ENCODE measurements around the gene CYTH3. TPM values are rescaled to one million over a fixed set of nuclear protein-coding genes. Genes with fewer than 3 reads are reported as not detected.

CYTH3 gene
- total and polyA plus RNA-seq, 2 experiments from 2014 or later, result 11.9 to 15.7 TPM

DNA sequence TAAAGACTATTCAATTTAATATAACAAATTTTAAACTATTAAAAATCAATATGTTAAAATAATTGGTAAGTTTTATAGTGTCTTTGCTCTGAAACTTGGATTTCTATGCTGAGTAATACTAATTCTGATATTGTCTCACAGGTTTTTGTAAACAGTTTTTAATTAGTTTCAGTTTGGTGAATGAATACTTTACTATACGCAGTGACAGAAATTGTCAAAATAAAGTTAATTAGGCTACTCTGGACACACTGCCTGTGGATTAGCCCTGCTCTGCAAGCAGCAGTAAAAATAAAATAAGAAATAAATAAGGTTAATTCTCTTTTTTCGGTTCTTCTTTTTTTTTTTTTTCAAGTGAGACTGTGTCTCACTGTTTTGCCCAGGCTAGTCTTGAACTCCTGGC is 135.9 kb downstream of the CYTH3 start:
- Histone ChIP-seq H4K20me1 (ENCODE audit: insufficient read depth, poor library complexity, severe bottlenecking) (no peaks in the 10 kb centered on the region), H3K4me2 (no peak overlapping the region), H2AFZ (no peak overlapping the region), H3K79me2 (peaks cover 3% of the 10 kb centered on the region), H3K27me3 (no peaks in the 10 kb centered on the region), H3K9me3 (ENCODE audit: low read depth) (no peaks in the 10 kb centered on the region), H3K4me1 (ENCODE audit: insufficient read depth) (no peaks in the 10 kb centered on the region), H3K36me3 (replicated peaks; ENCODE audit: insufficient read depth, low read depth) (no peaks in the 10 kb centered on the region), H3K9me2 (replicated peaks; ENCODE audit: insufficient read depth) (no peaks in the 10 kb centered on the region), H3K4me3 (no peak overlapping the region), H3K27ac (no peak overlapping the region)
- DNase-seq (ENCODE audit: low spot score), result no peak
- 95% methylated on average over 2 of the region's 2 CpGs for WGBS (ENCODE audit: low lambda C conversion rate, missing lambda C conversion rate)
- TF ChIP-seq EZH2 (IDR thresholded peaks at IDR 0.05; ENCODE audit: borderline replicate concordance), result no peak
- TF ChIP-seq CTCF (IDR thresholded peaks at IDR 0.05; ENCODE audit: poor library complexity), result no peak
- TF ChIP-seq EZH2phosphoT487 (IDR thresholded peaks at IDR 0.05; ENCODE audit: low read depth, severe bottlenecking, unreplicated experiment), result no peak

- no peak overlapping the region for H3K4me3 ChIP-seq
- no peaks in the 10 kb centered on the region for H3K36me3 ChIP-seq (replicated peaks; ENCODE audit: insufficient read depth, low read depth)
- DNase-seq (ENCODE audit: low spot score), result no peak
- H3K27me3 ChIP-seq, result no peaks in the 10 kb centered on the region
- H2AFZ ChIP-seq, result no peak overlapping the region
- peaks cover 8% of the 10 kb centered on the region for H3K79me2 ChIP-seq
- 100% methylated on average over 1 of the region's 1 CpG for WGBS (ENCODE audit: low lambda C conversion rate, missing lambda C conversion rate)
- no peaks in the 10 kb centered on the region for H3K9me3 ChIP-seq (ENCODE audit: low read depth)
- no peak for TF ChIP-seq EZH2phosphoT487 (IDR thresholded peaks at IDR 0.05; ENCODE audit: low read depth, severe bottlenecking, unreplicated experiment)
- TF ChIP-seq EZH2 (IDR thresholded peaks at IDR 0.05; ENCODE audit: borderline replicate concordance), result no peak
- no peak for TF ChIP-seq CTCF (IDR thresholded peaks at IDR 0.05; ENCODE audit: poor library complexity)
- no peaks in the 10 kb centered on the region for H3K9me2 ChIP-seq (replicated peaks; ENCODE audit: insufficient read depth)
- no peaks in the 10 kb centered on the region for H4K20me1 ChIP-seq (ENCODE audit: insufficient read depth, poor library complexity, severe bottlenecking)
- no peak overlapping the region for H3K27ac ChIP-seq
- H3K4me1 ChIP-seq (ENCODE audit: insufficient read depth), result no peaks in the 10 kb centered on the region
- H3K4me2 ChIP-seq, result no peak overlapping the region
These were observed 139.2 kb downstream of the CYTH3 start for GRCh38 chr7:6133249-6133648.

DNA sequence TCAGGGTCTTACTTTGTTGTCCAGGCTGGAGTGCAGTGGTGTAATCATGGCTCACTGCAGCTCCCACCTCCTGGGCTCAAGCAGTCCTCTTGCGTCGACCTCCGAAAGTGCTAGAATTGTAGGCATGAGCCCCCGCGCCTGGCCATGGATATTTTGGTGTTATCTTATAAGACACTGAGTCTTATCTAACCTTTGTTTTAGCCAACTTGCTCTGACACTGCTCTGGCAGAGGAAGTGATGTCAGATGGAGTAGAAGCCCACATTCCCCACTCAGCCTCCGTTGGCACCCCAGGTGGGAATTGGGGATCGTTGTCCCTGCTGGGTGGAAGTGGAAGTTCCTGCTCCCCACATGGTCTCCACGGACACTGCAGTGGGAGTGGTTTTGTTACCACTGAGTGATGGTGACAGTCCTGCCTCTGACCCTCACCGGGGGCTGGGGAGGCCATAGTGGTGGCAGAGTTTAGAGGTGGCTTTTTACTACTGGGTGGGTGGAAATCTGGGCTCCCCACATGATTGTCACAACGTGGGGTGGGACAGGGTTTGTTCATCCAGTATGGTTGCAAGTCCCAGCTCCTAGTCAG is 142.3 kb downstream of the CYTH3 start:
- no peak overlapping the region for H2AFZ ChIP-seq
- H3K27ac ChIP-seq, result no peak overlapping the region
- H3K36me3 ChIP-seq (replicated peaks; ENCODE audit: insufficient read depth, low read depth), result no peaks in the 10 kb centered on the region
- no peak overlapping the region for H3K4me3 ChIP-seq
- no peaks in the 10 kb centered on the region for H3K9me3 ChIP-seq (ENCODE audit: low read depth)
- TF ChIP-seq EZH2phosphoT487 (IDR thresholded peaks at IDR 0.05; ENCODE audit: low read depth, severe bottlenecking, unreplicated experiment) (no peak), EZH2 (IDR thresholded peaks at IDR 0.05; ENCODE audit: borderline replicate concordance) (no peak), CTCF (IDR thresholded peaks at IDR 0.05; ENCODE audit: poor library complexity) (no peak)
- no peak for DNase-seq (ENCODE audit: low spot score)
- peaks cover 20% of the 10 kb centered on the region for H3K79me2 ChIP-seq
- H3K27me3 ChIP-seq, result no peaks in the 10 kb centered on the region
- H3K9me2 ChIP-seq (replicated peaks; ENCODE audit: insufficient read depth), result no peaks in the 10 kb centered on the region
- no peaks in the 10 kb centered on the region for H3K4me1 ChIP-seq (ENCODE audit: insufficient read depth)
- WGBS (ENCODE audit: low lambda C conversion rate, missing lambda C conversion rate), result 94% methylated on average over 10 of the region's 10 CpGs
- H3K4me2 ChIP-seq, result no peak overlapping the region
- no peaks in the 10 kb centered on the region for H4K20me1 ChIP-seq (ENCODE audit: insufficient read depth, poor library complexity, severe bottlenecking)

Measured in hepatocyte (in vitro differentiated cells).